OCI-LY7 (cell line): ENCODE measurements around the gene MRAS. TPM values are rescaled to one million over a fixed set of nuclear protein-coding genes. Genes with fewer than 3 reads are reported as not detected.
"Not testable (repeated sequence)": the region's sequence is repeated elsewhere in the genome, so short reads cannot be mapped to it uniquely, and the experiment has no call there.

ENCODE experiments used
- BruUV-seq: library from RNA; stranded (reverse); fragments of 400-500 nt; replicated peaks from 2 replicates; lab custom pipeline; 2021; lab: Mats Ljungman, UMichigan
- CTCF ChIA-PET: fragments of 300-600 bp; sonication (Branson Sonifier 250); formaldehyde crosslinking; loops from one replicate; lab custom pipeline; 2022; ENCODE audit warnings: antibody characterized with exemption; ENCODE audit not compliant: unreplicated experiment; lab: Charles Lee
- POLR2A ChIA-PET: fragments of 300-600 bp; sonication (Branson Sonifier 250); formaldehyde crosslinking; loops from one replicate; lab custom pipeline; 2022; ENCODE audit warnings: antibody characterized with exemption; lab: Charles Lee
- DNase-seq: peaks from one replicate; pipeline ENCODE4 v3.0.0-alpha.2; 2015; ENCODE audit warnings: low spot score
- H2AFZ ChIP-seq: fragments of 200-600 bp; sonication (generic), shearing (Covaris generic); 2 replicates; pipeline ENCODE4 v1.6.1; 2014; ENCODE audit warnings: mild to moderate bottlenecking, antibody characterized with exemption, low read length, moderate library complexity
- H3K27ac ChIP-seq: fragments of 200-600 bp; sonication (generic); 2 replicates; pipeline ENCODE4 v1.5.1; 2014; ENCODE audit warnings: mixed run types, low read depth, mild to moderate bottlenecking, moderate library complexity, low read length, inconsistent platforms; ENCODE audit not compliant: poor library complexity, severe bottlenecking
- H3K36me3 ChIP-seq: fragments of 200-600 bp; sonication (generic); 2 replicates; pipeline ENCODE4 v1.6.1; 2014; ENCODE audit warnings: mild to moderate bottlenecking, antibody characterized with exemption, low read length, moderate library complexity, mixed read lengths; ENCODE audit not compliant: insufficient read depth
- H3K4me1 ChIP-seq: fragments of 200-600 bp; sonication (generic); 2 replicates; pipeline ENCODE4 v1.5.1; 2014; ENCODE audit warnings: mild to moderate bottlenecking, low read length; ENCODE audit not compliant: insufficient read depth, poor library complexity, severe bottlenecking
- H3K4me2 ChIP-seq: fragments of 200-600 bp; sonication (generic); 2 replicates; pipeline ENCODE4 v1.6.1; 2014; ENCODE audit warnings: mild to moderate bottlenecking, low read length
- H3K4me3 ChIP-seq: fragments of 200-600 bp; sonication (generic); 2 replicates; pipeline ENCODE4 v1.5.1; 2014; ENCODE audit warnings: mild to moderate bottlenecking, low read depth, low read length; ENCODE audit not compliant: poor library complexity, severe bottlenecking
- H3K79me2 ChIP-seq: fragments of 200-600 bp; sonication (generic); 2 replicates; pipeline ENCODE4 v1.6.1; 2016; ENCODE audit warnings: low read depth, mild to moderate bottlenecking, low read length, moderate library complexity, mixed read lengths; ENCODE audit not compliant: insufficient read depth
- H3K9me2 ChIP-seq: fragments of 200-600 bp; sonication (generic); 2 replicates; pipeline ENCODE4 v1.6.1; 2016; ENCODE audit warnings: mild to moderate bottlenecking, low read length, mixed read lengths; ENCODE audit not compliant: insufficient read depth
- H3K9me3 ChIP-seq: fragments of 200-600 bp; sonication (generic); 2 replicates; pipeline ENCODE4 v1.6.1; 2014; ENCODE audit warnings: mild to moderate bottlenecking, mixed run types, low read length, mixed read lengths
- H4K20me1 ChIP-seq: fragments of 200-600 bp; sonication (generic); 2 replicates; pipeline ENCODE4 v1.6.1; 2014; ENCODE audit warnings: mild to moderate bottlenecking, antibody characterized with exemption, low read length, moderate library complexity, mixed read lengths; ENCODE audit not compliant: insufficient read depth
- EZH2phosphoT487 ChIP-seq: fragments of 200-600 bp; sonication (generic); IDR thresholded peaks from 2 replicates; pipeline ENCODE4 v1.6.1; 2018; ENCODE audit warnings: low read depth, borderline replicate concordance, mild to moderate bottlenecking, mixed run types, antibody characterized with exemption, low read length, moderate library complexity, mixed read lengths
- intact Hi-C: fragments of 100-400 bp; cut with micrococcal nuclease; formaldehyde crosslinking; loops from one replicate; pipeline ENCODE4 v1.10.0; 2022; ENCODE audit not compliant: unreplicated experiment
- total RNA-seq, 2 experiments: library from RNA; depleted of rRNA in 1 of 2; stranded (reverse); fragments of >200 nt in 1 of 2; shearing (Covaris generic) in 1 of 2; gene quantifications; 2 replicates each; pipeline ENCODE4 v1.2.3, GENCODE V29; 2014 to 2022
- TF ChIP-seq, protein P1 (sequence below): fragments of 200-600 bp; sonication (generic); conservative IDR thresholded peaks from 2 replicates; pipeline ENCODE4 v1.5.1; 2014; ENCODE audit warnings: mild to moderate bottlenecking, antibody characterized with exemption, low read length, moderate library complexity, mixed read lengths

MRAS gene
- total RNA-seq, 2 experiments from 2014 or later, result not detected

GRCh38 chr3:138452436-138452835 lies 104.1 kb downstream of the MRAS start:
- Histone ChIP-seq H3K79me2 (no peaks in the 10 kb centered on the region), H3K9me2 (no peaks in the 10 kb centered on the region), H3K9me3 (no peaks in the 10 kb centered on the region), H3K4me1 (no peaks in the 10 kb centered on the region), H4K20me1 (no peaks in the 10 kb centered on the region), H3K4me2 (no peak overlapping the region), H3K4me3 (no peak overlapping the region), H3K36me3 (no peaks in the 10 kb centered on the region), H3K27ac (no peak overlapping the region), H2AFZ (no peak overlapping the region)
- BruUV-seq, result no TSS peak
- POLR2A ChIA-PET, result no interaction called here
- TF ChIP-seq, protein P1, sequence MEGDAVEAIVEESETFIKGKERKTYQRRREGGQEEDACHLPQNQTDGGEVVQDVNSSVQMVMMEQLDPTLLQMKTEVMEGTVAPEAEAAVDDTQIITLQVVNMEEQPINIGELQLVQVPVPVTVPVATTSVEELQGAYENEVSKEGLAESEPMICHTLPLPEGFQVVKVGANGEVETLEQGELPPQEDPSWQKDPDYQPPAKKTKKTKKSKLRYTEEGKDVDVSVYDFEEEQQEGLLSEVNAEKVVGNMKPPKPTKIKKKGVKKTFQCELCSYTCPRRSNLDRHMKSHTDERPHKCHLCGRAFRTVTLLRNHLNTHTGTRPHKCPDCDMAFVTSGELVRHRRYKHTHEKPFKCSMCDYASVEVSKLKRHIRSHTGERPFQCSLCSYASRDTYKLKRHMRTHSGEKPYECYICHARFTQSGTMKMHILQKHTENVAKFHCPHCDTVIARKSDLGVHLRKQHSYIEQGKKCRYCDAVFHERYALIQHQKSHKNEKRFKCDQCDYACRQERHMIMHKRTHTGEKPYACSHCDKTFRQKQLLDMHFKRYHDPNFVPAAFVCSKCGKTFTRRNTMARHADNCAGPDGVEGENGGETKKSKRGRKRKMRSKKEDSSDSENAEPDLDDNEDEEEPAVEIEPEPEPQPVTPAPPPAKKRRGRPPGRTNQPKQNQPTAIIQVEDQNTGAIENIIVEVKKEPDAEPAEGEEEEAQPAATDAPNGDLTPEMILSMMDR, result no peak
- TF ChIP-seq EZH2phosphoT487, result no peak
- no peak for DNase-seq
- intact Hi-C loops, result no loop called here
- CTCF ChIA-PET, result no interaction called here

DNA sequence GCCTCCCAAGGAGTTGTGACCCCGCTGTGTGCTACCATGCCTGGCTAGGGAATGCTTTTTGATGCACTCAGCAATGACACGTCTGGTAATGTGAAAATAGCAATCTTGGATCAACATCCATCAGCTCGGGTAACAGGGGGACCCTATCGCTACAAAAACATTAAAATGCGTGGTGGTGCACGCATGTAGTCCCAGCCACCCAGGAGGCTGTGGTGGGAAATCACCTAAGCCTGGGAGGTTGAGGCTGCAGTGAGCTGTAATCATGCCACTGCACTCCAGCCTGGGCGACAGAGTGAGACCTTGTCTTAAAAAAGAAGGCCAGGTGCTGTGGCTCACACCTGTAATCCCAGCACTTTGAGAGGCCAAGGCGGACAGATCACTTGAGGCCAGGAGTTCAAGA lies 105.6 kb downstream of the MRAS start:
- CTCF ChIA-PET, DNase-seq, H3K36me3 ChIP-seq, intact Hi-C loops, H4K20me1 ChIP-seq, H3K9me2 ChIP-seq, H2AFZ ChIP-seq, BruUV-seq, H3K79me2 ChIP-seq, H3K4me3 ChIP-seq, H3K27ac ChIP-seq, H3K9me3 ChIP-seq, H3K4me2 ChIP-seq, H3K4me1 ChIP-seq: not testable (repeated sequence)
- POLR2A ChIA-PET, result interaction anchor here (0.6 kb wide), 1 partner anchor 54 kb away, joined by 3 read pairs; no protein-coding TSS in a partner anchor

Other genes with a start within 250 kb of the MRAS start
- gene DZIP1L, start 233.0 kb upstream of the MRAS start, total RNA-seq (2014; rRNA removed; shearing (Covaris generic)), result not detected in 2 replicates
- not detected in 2 replicates for gene DZIP1L, start 233.0 kb upstream of the MRAS start, total RNA-seq (2022)
- not detected in 2 replicates for gene A4GNT, start 216.2 kb upstream of the MRAS start, total RNA-seq (2014; rRNA removed; shearing (Covaris generic))
- not detected in 2 replicates for gene A4GNT, start 216.2 kb upstream of the MRAS start, total RNA-seq (2022)
- gene DBR1, start 173.7 kb upstream of the MRAS start, total RNA-seq (2014; rRNA removed; shearing (Covaris generic)), result 13.6 and 21.4 TPM in 2 replicates
- 16.4 and 22.7 TPM in 2 replicates for gene DBR1, start 173.7 kb upstream of the MRAS start, total RNA-seq (2022)
- 34.1 and 48.8 TPM in 2 replicates for gene ARMC8, start 161.3 kb upstream of the MRAS start, total RNA-seq (2014; rRNA removed; shearing (Covaris generic))
- gene ARMC8, start 161.3 kb upstream of the MRAS start, total RNA-seq (2022), result 57.1 and 61.8 TPM in 2 replicates
- gene NME9, start 18.7 kb upstream of the MRAS start, total RNA-seq (2014; rRNA removed; shearing (Covaris generic)), result 0.54 TPM in 1 of 2 replicates, not detected in the other
- not detected in 2 replicates for gene NME9, start 18.7 kb upstream of the MRAS start, total RNA-seq (2022)
- not detected in 2 replicates for gene ESYT3, start 86.0 kb downstream of the MRAS start, total RNA-seq (2014; rRNA removed; shearing (Covaris generic))
- gene ESYT3, start 86.0 kb downstream of the MRAS start, total RNA-seq (2022), result not detected in 2 replicates
- gene CEP70, start 245.7 kb downstream of the MRAS start, total RNA-seq (2014; rRNA removed; shearing (Covaris generic)), result 29.2 and 34.2 TPM in 2 replicates
- 32.3 and 37.3 TPM in 2 replicates for gene CEP70, start 245.7 kb downstream of the MRAS start, total RNA-seq (2022)